HL-60 (cell line): ENCODE measurements around the gene REXO5.

Source experiments
- CTCF ChIP-seq: IDR thresholded peaks from one replicate; pipeline ENCODE4 v1.5.1; 2011; ENCODE audit warnings: low read length, control low read depth, inconsistent platforms; ENCODE audit not compliant: insufficient read depth
- POLR2AphosphoS5 ChIP-seq: IDR thresholded peaks from 2 replicates; pipeline ENCODE4 v1.6.1; 2012; ENCODE audit warnings: low read depth
- REST ChIP-seq: IDR thresholded peaks from 2 replicates; pipeline ENCODE4 v1.6.1; 2012; ENCODE audit warnings: low read depth; ENCODE audit not compliant: insufficient replicate concordance

GRCh38 chr16:20897253-20897897 is 91.0 kb downstream of the REXO5 start:
- TF ChIP-seq POLR2AphosphoS5: no peak
- TF ChIP-seq CTCF: no peak
- TF ChIP-seq REST: no peak
